ENCODE results near the gene BACH2.

The BACH2 gene

GRCh38 chr6:90053614-90054013 is 243.0 kb downstream of the BACH2 start:
- no peak overlapping the region for H3K4me3 ChIP-seq (ENCODE audit: low read depth, low read length)
- TF ChIP-seq CTCF (IDR thresholded peaks at IDR 0.05; ENCODE audit: low read depth, low read length) = no peak

GRCh38 chr6:90049295-90049694 is 247.3 kb downstream of the BACH2 start:
- no peak for TF ChIP-seq CTCF (IDR thresholded peaks at IDR 0.05; ENCODE audit: low read depth, low read length)

GRCh38 chr6:90048206-90048967 is 248.3 kb downstream of the BACH2 start:
- TF ChIP-seq CTCF (IDR thresholded peaks at IDR 0.05; ENCODE audit: low read depth, low read length) = no peak
- no peak overlapping the region for H3K4me3 ChIP-seq (ENCODE audit: low read depth, low read length)

More at GRCh38 chr6:90049295-90049694, 247.3 kb downstream of the BACH2 start:
- H3K4me3 ChIP-seq (ENCODE audit: low read depth, low read length) = no peak overlapping the region

GRCh38 chr6:90045535-90045934 is 251.1 kb downstream of the BACH2 start:
- no peak for TF ChIP-seq CTCF (IDR thresholded peaks at IDR 0.05; ENCODE audit: low read depth, low read length)
- no peak overlapping the region for H3K4me3 ChIP-seq (ENCODE audit: low read depth, low read length)

- no peak overlapping the region for H3K4me3 ChIP-seq (ENCODE audit: low read depth, low read length)
- TF ChIP-seq CTCF (IDR thresholded peaks at IDR 0.05; ENCODE audit: low read depth, low read length) = no peak
Observed at GRCh38 chr6:90044833-90045381, 251.7 kb downstream of the BACH2 start.

- H3K4me3 ChIP-seq (ENCODE audit: low read depth, low read length) = no peak overlapping the region
- no peak for TF ChIP-seq CTCF (IDR thresholded peaks at IDR 0.05; ENCODE audit: low read depth, low read length)
Observed at GRCh38 chr6:90044182-90044832, 252.3 kb downstream of the BACH2 start.

GRCh38 chr6:90040931-90041330 is 255.7 kb downstream of the BACH2 start:
- TF ChIP-seq CTCF (IDR thresholded peaks at IDR 0.05; ENCODE audit: low read depth, low read length) = no peak
- no peak overlapping the region for H3K4me3 ChIP-seq (ENCODE audit: low read depth, low read length)
